Liver (tissue), 9 donors: Measurements from ENCODE around the gene NR5A1. TPM values are rescaled to one million over a fixed set of nuclear protein-coding genes. Genes with fewer than 3 reads are reported as not detected.

Experiments
- DNase-seq: peaks from one replicate; pipeline ENCODE4 v3.0.0-alpha.2; 2017; ENCODE audit warnings: low spot score
- H3K27ac ChIP-seq, 2 donors: one replicate each; pipeline ENCODE4 v1.7.0; 2013; ENCODE audit warnings: inconsistent platforms in 2 of 2, low read length in 2 of 2, control low read depth in 1 of 2, low read depth in 1 of 2, mild to moderate bottlenecking in 1 of 2
- H3K27me3 ChIP-seq, 4 donors: one replicate each; pipeline versions ENCODE4 v1.6.1 to v1.7.0; 2013; ENCODE audit warnings: low read length in 3 of 4, inconsistent platforms in 1 of 4, mild to moderate bottlenecking in 1 of 4, moderate library complexity in 1 of 4; ENCODE audit not compliant: control insufficient read depth in 4 of 4, insufficient read depth in 4 of 4
- H3K36me3 ChIP-seq, 4 donors: one replicate each; pipeline versions ENCODE4 v1.6.1 to v1.7.0; 2013; ENCODE audit warnings: low read length in 3 of 4, mild to moderate bottlenecking in 3 of 4, low read depth in 1 of 4, moderate library complexity in 1 of 4; ENCODE audit not compliant: control insufficient read depth in 4 of 4, insufficient read depth in 3 of 4
- H3K4me1 ChIP-seq, 4 donors: one replicate each; pipeline versions ENCODE4 v1.6.1 to v1.7.0; 2013; ENCODE audit warnings: low read length in 3 of 4, mild to moderate bottlenecking in 3 of 4, moderate library complexity in 1 of 4; ENCODE audit not compliant: control insufficient read depth in 4 of 4, insufficient read depth in 4 of 4
- H3K4me3 ChIP-seq, 3 donors: one replicate each; pipeline versions ENCODE4 v1.6.1 to v1.7.0; 2013; ENCODE audit warnings: low read length in 3 of 3, control low read depth in 1 of 3, low read depth in 1 of 3, mild to moderate bottlenecking in 1 of 3
- H3K9ac ChIP-seq, 2 donors: one replicate each; pipeline ENCODE4 v1.7.0; 2013; ENCODE audit warnings: low read length in 2 of 2, mild to moderate bottlenecking in 2 of 2, moderate library complexity in 2 of 2, control low read depth in 1 of 2, low read depth in 1 of 2
- H3K9me3 ChIP-seq, 4 donors: one replicate each; pipeline versions ENCODE4 v1.6.1 to v1.7.0; 2013; ENCODE audit warnings: low read length in 3 of 4; ENCODE audit not compliant: control insufficient read depth in 4 of 4
- ATF3 ChIP-seq: IDR thresholded peaks from 2 replicates; pipeline ENCODE4 v1.6.1; 2016; ENCODE audit warnings: antibody characterized with exemption
- EGR1 ChIP-seq, 2 donors: IDR thresholded peaks; 2 replicates each; pipeline ENCODE4 v1.6.1; 2016 to 2018; ENCODE audit warnings: antibody characterized with exemption in 2 of 2, low read depth in 2 of 2
- FOXA2 ChIP-seq: IDR thresholded peaks from 2 replicates; pipeline ENCODE4 v1.6.1; 2016; ENCODE audit warnings: antibody characterized with exemption
- HNF4G ChIP-seq: IDR thresholded peaks from 2 replicates; pipeline ENCODE4 v1.6.1; 2016; ENCODE audit warnings: antibody characterized with exemption
- JUND ChIP-seq, 2 donors: IDR thresholded peaks; 2 replicates each; pipeline ENCODE4 v1.6.1; 2016; ENCODE audit warnings: antibody characterized with exemption in 2 of 2
- MAX ChIP-seq: IDR thresholded peaks from 2 replicates; pipeline ENCODE4 v1.6.1; 2016; ENCODE audit warnings: antibody characterized with exemption
- REST ChIP-seq: IDR thresholded peaks from 2 replicates; pipeline ENCODE4 v1.6.1; 2016; ENCODE audit warnings: antibody characterized with exemption, mild to moderate bottlenecking
- SP1 ChIP-seq: IDR thresholded peaks from 2 replicates; pipeline ENCODE4 v1.6.1; 2018; ENCODE audit warnings: antibody characterized with exemption, mild to moderate bottlenecking
- YY1 ChIP-seq: IDR thresholded peaks from 2 replicates; pipeline ENCODE4 v1.6.1; 2016; ENCODE audit warnings: antibody characterized with exemption, mild to moderate bottlenecking
- ZBTB33 ChIP-seq: IDR thresholded peaks from 2 replicates; pipeline ENCODE4 v1.6.1; 2016; ENCODE audit warnings: antibody characterized with exemption
- WGBS: extraction: QIAGEN DNeasy Blood & Tissue Kit; methylation state at CpG from one replicate; pipeline ENCODE4 v1.1.7; 2013; 5-methylcytosine and 5-hydroxymethylcytosine counted together
- polyA plus RNA-seq, 2 donors: library from polyadenylated mRNA; stranded (reverse) in 1 of 2; unstranded in 1 of 2; fragments of 200-250 nt in 1 of 2; fragments of >200 nt in 1 of 2; fragmentation: Nextera tagmentation in 1 of 2; extraction: Ambion mirVana in 1 of 2; gene quantifications; one replicate each; pipeline versions ENCODE4 v1.2.1 to v1.2.3, GENCODE V29; 2013 to 2015
- total RNA-seq, 2 donors: library from RNA; depleted of rRNA; stranded (reverse); fragments of >200 nt; gene quantifications; one replicate each; pipeline ENCODE4 v1.2.3, GENCODE V29; 2014
- TF ChIP-seq, protein P1 (sequence below): fragments of 150-350 bp; IDR thresholded peaks from 2 replicates; pipeline ENCODE4 v1.5.1; 2017; ENCODE audit warnings: improper control_type of control experiment, low read depth, low read length; ENCODE audit not compliant: missing input control
- donor health status: healthy.
- donor health status: healthy.
- donor health status: healthy.
- donor health status: healthy.
- donor health status: healthy.

NR5A1 gene
- total and polyA plus RNA-seq, 4 donors: not detected

- Histone ChIP-seq H3K9ac (no peak overlapping the region), H3K4me3 (no peak overlapping the region), H3K27me3 (no peaks in the 10 kb centered on the region), H3K36me3 (no peaks in the 10 kb centered on the region), H3K4me1 (no peaks in the 10 kb centered on the region), H3K27ac (no peak overlapping the region), H3K9me3 (no peaks in the 10 kb centered on the region)
- no peak for DNase-seq
- WGBS: 78% methylated on average over 3 of the region's 3 CpGs
- TF ChIP-seq SP1 (no peak), FOXA2 (no peak), ZBTB33 (no peak), ATF3 (no peak), YY1 (no peak), HNF4G (no peak), REST (no peak), EGR1 (IDR thresholded peaks at IDR 0.05; ENCODE audit: low read depth in 2 of 2) (no peak)
- TF ChIP-seq, protein P1, sequence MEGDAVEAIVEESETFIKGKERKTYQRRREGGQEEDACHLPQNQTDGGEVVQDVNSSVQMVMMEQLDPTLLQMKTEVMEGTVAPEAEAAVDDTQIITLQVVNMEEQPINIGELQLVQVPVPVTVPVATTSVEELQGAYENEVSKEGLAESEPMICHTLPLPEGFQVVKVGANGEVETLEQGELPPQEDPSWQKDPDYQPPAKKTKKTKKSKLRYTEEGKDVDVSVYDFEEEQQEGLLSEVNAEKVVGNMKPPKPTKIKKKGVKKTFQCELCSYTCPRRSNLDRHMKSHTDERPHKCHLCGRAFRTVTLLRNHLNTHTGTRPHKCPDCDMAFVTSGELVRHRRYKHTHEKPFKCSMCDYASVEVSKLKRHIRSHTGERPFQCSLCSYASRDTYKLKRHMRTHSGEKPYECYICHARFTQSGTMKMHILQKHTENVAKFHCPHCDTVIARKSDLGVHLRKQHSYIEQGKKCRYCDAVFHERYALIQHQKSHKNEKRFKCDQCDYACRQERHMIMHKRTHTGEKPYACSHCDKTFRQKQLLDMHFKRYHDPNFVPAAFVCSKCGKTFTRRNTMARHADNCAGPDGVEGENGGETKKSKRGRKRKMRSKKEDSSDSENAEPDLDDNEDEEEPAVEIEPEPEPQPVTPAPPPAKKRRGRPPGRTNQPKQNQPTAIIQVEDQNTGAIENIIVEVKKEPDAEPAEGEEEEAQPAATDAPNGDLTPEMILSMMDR: no peak
These were observed 46.5 kb upstream of the NR5A1 start for GRCh38 chr9:124553738-124554137.

GRCh38 chr9:124552273-124552605, 45.0 kb upstream of the NR5A1 start:
- TF ChIP-seq MAX: no peak
- no peak for TF ChIP-seq JUND (IDR thresholded peaks at IDR 0.05)

More at GRCh38 chr9:124552273-124552605, 45.0 kb upstream of the NR5A1 start:
- H3K4me1 ChIP-seq: no peaks in the 10 kb centered on the region
- H3K36me3 ChIP-seq: no peaks in the 10 kb centered on the region
- no peak overlapping the region for H3K9ac ChIP-seq
- DNase-seq: no peak
- no peaks in the 10 kb centered on the region for H3K27me3 ChIP-seq
- 91% methylated on average over 2 of the region's 2 CpGs for WGBS
- H3K4me3 ChIP-seq: no peak overlapping the region
- no peaks in the 10 kb centered on the region for H3K9me3 ChIP-seq
- H3K27ac ChIP-seq: no peak overlapping the region
